SH-SY5Y (cell line): ENCODE data around the gene SND1.

Source experiments
- GATA2 ChIP-seq: IDR thresholded peaks from 2 replicates; pipeline ENCODE4 v1.6.1; 2011; ENCODE audit warnings: mild to moderate bottlenecking, low read depth, low read length
- GATA3 ChIP-seq: IDR thresholded peaks from 2 replicates; pipeline ENCODE4 v1.6.1; 2011; ENCODE audit warnings: low read depth, mild to moderate bottlenecking, low read length, moderate library complexity

DNA sequence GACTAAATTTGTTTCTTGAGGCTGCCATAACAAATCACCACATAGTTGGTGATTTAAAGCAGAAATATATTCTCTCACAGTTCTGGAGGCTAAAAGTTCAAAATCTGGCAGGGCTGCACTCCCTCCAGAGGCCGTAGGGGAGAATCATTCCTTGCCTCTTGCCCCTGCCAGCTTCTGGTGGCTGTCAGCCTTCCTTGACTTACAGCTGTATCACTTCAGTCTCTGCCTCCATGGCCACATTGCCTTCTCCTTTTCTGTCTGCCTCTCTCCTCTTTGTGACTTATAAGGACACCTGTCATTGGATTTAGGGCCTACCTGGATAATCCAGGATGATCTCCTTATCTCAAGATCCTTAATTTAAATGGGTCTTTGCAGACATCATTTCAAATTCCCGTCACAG is 385.1 kb downstream of the SND1 start:
- no peak for TF ChIP-seq GATA2
- no peak for TF ChIP-seq GATA3
